ENCODE measurements around the gene LLGL2.
"Not testable (repeated sequence)": the region's sequence is repeated elsewhere in the genome, so short reads cannot be mapped to it uniquely, and the experiment has no call there.

LLGL2 gene

DNA sequence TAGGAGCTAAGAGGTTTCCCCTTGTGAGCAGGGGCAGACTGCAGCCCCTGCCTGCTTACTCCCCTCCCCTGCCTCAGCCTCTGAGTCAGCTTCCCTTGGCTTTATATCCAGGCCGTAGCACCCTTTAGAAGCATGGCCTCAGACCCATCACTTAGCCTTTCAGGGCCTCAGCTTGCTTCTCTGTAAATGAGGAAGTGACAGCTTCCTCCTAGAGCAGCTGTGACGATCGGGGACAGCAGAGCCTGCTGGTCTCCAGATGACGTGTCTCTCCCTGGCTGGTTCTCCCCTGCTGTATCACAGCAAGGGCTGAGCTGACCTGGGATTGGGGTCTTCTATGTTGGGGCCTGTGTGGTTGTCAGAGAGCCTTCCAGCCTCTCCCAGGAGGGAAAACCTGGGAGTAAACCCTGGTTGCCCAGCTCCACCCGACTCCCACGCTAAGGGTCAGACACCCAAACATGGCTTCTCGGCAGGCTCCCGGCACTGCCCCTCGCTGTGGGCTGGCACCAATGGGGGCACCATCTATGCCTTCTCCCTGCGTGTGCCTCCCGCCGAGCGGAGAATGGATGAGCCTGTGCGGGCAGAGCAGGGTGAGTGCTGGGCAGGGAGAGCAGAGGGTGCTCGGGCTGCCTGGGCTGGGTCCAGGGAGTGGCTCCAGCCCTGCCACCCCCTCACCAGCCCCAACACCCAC is 45.8 kb downstream of the LLGL2 start:
- DNase-seq (ENCODE audit: low read depth): no peak

GRCh38 chr17:75571885-75572215 is 46.4 kb downstream of the LLGL2 start:
- DNase-seq (ENCODE audit: low read depth): no peak

GRCh38 chr17:75572713-75573539 is 47.4 kb downstream of the LLGL2 start:
- DNase-seq (ENCODE audit: low read depth): no peak

- no peak for DNase-seq (ENCODE audit: low read depth)
Measured at GRCh38 chr17:75573540-75573957, 48.1 kb downstream of the LLGL2 start.

DNA sequence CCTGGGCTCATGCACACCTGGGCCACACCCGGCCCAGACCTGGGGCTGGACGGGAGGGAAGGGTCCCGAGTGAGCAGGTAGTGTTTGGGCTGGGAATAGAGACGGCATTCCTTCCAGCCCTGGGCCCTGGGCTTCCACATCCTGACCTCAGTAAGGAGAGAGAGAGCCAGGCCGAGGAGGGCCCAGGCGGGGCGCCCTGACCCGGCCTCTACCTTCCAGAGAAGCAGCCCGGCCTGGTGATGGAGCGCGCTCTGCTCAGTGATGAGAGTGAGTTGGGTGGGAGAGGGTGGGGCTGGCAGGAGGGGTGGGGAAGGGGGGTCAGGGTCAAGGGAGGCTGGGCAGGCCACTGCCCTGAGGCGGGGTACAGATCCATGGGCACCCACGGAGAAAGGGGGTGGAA is 48.5 kb downstream of the LLGL2 start:
- DNase-seq (ENCODE audit: low read depth): no peak

DNA sequence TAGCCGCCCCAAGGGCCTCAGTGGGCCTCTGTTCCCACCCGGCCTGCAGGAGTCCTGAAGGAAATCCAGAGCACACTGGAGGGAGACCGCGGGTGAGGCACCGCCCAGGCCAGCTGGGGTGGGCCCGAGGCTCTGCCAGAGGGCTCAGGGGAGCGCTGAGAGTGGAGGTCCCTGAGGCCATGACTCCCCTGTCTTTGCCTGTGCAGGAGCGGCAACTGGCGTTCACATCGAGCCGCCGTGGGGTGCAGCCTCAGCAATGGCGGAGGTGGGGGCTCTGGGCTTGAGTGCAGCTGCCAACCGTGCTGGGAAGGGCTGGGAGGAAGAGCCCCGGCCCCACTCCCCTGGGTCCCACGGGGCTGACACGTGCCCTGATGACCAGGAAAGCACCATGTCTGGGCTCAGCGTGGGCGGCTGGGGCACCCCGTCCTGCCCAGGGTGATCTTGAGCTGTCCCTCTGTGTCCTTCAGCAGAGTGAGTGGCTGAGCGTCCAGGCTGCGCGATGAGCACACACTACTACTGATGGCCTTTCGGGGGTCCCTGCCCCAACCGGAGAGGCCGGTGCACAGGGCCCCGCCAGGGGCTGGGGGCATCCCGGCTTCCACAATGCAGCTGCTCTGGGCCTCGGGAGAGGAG is 49.0 kb downstream of the LLGL2 start:
- DNase-seq (ENCODE audit: low read depth): no peak

DNA sequence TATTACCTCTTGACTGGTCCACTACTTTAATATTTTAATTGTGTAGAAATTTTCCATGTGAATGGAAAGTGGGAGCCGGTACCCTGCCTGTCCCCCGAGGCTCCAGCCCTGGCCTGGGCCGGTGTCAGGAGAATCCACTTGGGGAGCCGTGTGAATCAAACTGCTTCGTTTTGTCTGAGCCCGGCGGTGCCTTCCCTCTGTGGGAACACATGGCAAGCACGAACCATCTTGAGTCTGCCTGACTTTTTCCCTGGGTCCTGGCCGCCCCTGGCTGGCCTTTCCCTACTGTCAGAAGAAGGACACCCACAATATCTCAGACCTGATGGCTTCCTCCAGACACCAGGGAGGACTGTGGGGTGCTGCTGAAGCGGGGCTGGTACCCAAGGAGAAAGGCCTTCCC is 49.7 kb downstream of the LLGL2 start:
- no peak for DNase-seq (ENCODE audit: low read depth)

DNA sequence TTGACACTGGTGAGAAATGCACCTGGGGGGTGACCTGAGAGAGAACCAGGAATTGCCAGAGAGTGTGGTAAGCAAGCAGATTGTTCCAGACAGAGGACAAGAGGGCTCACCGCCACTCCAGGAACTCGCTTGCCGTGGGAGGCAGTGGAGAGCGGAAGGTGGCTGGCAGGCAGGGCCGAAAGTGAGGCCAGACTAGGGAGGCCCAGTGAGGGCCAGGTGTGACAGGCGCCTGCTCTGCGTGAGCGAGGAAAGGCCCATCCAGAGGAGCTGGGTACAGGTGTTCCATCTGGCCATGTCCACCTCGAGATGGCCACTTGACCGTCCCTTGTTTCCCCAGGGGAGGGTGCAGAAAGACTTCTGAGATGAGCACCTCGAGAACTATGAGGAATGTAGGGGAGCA is 50.2 kb downstream of the LLGL2 start:
- no peak for DNase-seq (ENCODE audit: low read depth)

DNA sequence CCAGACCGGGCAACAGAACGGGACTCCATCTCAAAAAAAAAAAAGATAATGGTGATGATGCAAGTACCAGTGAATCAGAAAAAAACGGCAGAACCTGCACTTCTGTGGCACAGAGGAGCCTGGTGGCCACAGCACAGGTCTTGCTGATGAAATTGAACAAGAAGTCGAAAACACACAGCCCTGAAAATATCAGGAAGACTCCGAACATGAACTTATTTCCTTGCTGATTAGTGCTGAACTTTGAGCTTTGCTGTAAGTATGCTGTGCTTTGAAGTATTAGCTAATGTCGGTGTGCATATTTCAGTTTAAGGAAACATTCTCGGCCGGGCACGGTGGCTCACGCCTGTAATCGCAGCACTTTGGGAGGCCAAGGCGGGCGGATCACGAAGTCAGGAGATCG is 51.2 kb downstream of the LLGL2 start:
- no peak for DNase-seq (ENCODE audit: low read depth)

DNA sequence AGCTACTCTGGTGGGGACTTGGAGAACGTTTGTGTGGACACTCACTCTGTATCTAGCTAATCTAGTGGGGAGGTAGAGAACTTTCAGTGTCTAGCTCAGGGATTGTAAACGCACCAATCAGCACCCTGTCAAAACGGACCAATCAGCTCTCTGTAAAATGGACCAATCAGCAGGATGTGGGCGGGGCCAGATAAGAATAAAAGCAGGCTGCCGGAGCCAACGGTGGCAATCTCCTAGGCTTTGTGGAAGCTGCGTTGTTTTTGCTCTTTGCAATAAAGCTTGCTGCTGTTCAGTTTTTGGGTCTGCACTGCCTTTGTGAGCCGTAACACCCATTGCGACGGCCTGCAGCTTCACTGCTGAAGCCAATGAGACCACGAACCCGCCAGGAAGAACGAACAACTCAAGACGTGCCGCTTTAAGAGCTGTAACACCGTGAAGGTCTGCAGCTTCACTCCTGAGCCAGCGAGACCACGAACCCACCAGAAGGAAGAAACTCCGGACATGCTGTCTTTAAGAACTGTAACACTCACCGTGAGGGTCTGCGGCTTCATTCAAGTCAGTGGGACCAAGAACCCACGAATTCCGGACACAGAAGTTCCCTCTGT is 55.7 kb downstream of the LLGL2 start:
- DNase-seq (ENCODE audit: low read depth): peak; percentile 51

- DNase-seq (ENCODE audit: low read depth): not testable (repeated sequence)
Measured at GRCh38 chr17:75583197-75583596, 57.7 kb downstream of the LLGL2 start.

DNA sequence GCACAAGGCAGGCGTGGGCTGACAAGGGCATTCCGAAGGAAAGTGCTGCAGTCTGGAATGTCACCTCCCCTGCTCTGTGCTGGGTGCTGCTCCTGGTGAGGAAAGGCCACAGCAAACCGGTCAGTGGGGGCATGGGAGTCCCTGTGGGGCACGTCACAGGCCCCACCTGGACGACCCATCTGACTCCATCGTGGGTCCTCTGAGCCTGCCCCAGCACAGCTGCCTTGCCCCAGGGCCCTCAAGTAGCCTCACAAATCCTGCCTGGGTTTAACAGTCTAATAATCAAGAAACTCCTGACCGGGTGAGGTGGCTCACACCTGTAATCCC is 59.3 kb downstream of the LLGL2 start:
- no peak for DNase-seq (ENCODE audit: low read depth)

GRCh38 chr17:75587675-75588595 is 62.4 kb downstream of the LLGL2 start, which contains the start of gene MYO15B:
Gene MYO15B (plus strand): TSS chr17:75587800. CDS start chr17:75588058, 258 bp downstream.
- DNase-seq (ENCODE audit: low read depth): peak; percentile 61

GRCh38 chr17:75588596-75589011 is 63.1 kb downstream of the LLGL2 start:
- no peak for DNase-seq (ENCODE audit: low read depth)

GRCh38 chr17:75589012-75589918 is 63.8 kb downstream of the LLGL2 start:
- DNase-seq (ENCODE audit: low read depth): peak; percentile 98

DNA sequence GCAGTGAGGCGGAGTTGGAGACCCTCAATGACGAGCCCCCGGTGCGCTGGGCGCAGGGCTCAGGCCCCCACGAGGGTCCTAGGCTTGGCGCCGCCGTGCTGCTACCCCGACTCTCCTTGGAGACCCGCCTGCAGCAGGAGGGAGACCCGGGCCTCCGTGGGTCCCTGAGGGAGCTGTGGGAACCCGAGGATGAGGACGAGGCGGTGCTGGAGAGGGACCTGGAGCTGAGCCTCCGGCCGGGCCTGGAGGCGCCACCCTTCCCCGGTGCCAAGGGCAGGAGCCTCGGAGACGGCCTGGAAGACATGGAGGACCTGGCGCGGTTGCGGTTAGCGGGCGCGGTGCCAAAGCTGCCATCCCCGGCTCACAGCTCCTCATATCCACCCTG is 64.4 kb downstream of the LLGL2 start:
- no peak for DNase-seq (ENCODE audit: low read depth)

DNA sequence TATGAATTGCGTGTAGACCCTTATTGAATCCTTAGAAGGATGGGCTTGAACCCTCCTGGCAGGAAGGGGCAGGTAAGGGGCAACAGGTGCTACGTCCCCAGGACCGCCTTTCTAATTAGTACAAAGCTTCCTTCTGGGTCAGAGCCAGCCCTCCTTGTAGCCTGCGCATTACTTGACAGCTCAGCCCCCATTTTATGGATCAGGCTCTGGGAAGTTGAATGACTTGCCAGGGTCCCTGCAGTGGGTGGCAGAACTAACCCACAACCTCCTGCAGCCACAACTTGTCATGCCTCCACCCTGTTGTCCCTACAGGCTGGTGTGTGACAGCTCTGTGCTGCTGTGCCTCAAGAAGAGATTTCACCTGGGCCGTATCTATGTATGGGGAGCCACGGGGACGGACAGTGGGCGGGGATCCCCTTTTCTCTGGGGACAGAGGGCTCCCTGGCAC is 64.8 kb downstream of the LLGL2 start:
- no peak for DNase-seq (ENCODE audit: low read depth)

GRCh38 chr17:75590849-75591721 is 65.6 kb downstream of the LLGL2 start:
- DNase-seq (ENCODE audit: low read depth): no peak

- no peak for DNase-seq (ENCODE audit: low read depth)
Measured at GRCh38 chr17:75591722-75592302, 66.3 kb downstream of the LLGL2 start.
